Mammary epithelial cell (primary cell): ENCODE measurements around the gene MOG.

Experiments used
- EZH2 ChIP-seq: IDR thresholded peaks from 2 replicates; pipeline ENCODE4 v1.6.1; 2012; ENCODE audit warnings: low read length, inconsistent platforms, borderline replicate concordance
- TF ChIP-seq, protein P1 (sequence below), 2 donors: IDR thresholded peaks in 1 of 2; conservative IDR thresholded peaks in 1 of 2; 2 replicates each; pipeline ENCODE4 v1.5.1; 2011 to 2012; ENCODE audit warnings: inconsistent platforms in 2 of 2, low read length in 2 of 2, mild to moderate bottlenecking in 2 of 2, control low read depth in 1 of 2, low read depth in 1 of 2; ENCODE audit not compliant: insufficient read depth in 1 of 2; ENCODE audit errors: extremely low read depth in 1 of 2

GRCh38 chr6:29673161-29673560, 16.3 kb downstream of the MOG start:
- TF ChIP-seq, protein P1, sequence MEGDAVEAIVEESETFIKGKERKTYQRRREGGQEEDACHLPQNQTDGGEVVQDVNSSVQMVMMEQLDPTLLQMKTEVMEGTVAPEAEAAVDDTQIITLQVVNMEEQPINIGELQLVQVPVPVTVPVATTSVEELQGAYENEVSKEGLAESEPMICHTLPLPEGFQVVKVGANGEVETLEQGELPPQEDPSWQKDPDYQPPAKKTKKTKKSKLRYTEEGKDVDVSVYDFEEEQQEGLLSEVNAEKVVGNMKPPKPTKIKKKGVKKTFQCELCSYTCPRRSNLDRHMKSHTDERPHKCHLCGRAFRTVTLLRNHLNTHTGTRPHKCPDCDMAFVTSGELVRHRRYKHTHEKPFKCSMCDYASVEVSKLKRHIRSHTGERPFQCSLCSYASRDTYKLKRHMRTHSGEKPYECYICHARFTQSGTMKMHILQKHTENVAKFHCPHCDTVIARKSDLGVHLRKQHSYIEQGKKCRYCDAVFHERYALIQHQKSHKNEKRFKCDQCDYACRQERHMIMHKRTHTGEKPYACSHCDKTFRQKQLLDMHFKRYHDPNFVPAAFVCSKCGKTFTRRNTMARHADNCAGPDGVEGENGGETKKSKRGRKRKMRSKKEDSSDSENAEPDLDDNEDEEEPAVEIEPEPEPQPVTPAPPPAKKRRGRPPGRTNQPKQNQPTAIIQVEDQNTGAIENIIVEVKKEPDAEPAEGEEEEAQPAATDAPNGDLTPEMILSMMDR (conservative IDR thresholded peaks at IDR 0.05 in 1 of 2, IDR thresholded peaks at IDR 0.05 in 1 of 2; ENCODE audit: extremely low read depth in 1 of 2, insufficient read depth in 1 of 2, low read depth in 1 of 2, low read length in 2 of 2): no peak
- TF ChIP-seq EZH2: no peak
